ENCODE results near the gene COX6A1. TPM values are rescaled to one million over a fixed set of nuclear protein-coding genes. Genes with fewer than 3 reads are reported as not detected.

COX6A1 gene
- 258 TPM for total RNA-seq
- long read RNA-seq, transcript COX6A1-201 (3 exons, 572 nt): major isoform, 46 of 47 reads
- long read RNA-seq, partial matches to known transcripts: 1 of 47 reads
- long read RNA-seq, other reads (novel, unspliced or antisense): 0 of 47 reads

GRCh38 chr12:120437735-120438494 lies at the start of gene COX6A1:
TSS of gene COX6A1 (plus strand) at chr12:120438113. CDS start at chr12:120438127, 14 bp downstream.
- peak; percentile 99 for ATAC-seq
- H3K27me3 ChIP-seq: no peaks in the 10 kb centered on the region
- H3K27ac ChIP-seq: peak within 1 kb of the TSS; percentile 85

GRCh38 chr12:120388691-120389481 lies 49.0 kb upstream of the COX6A1 start:
- intact Hi-C loops (cut with DNase I): no loop called here
- Histone ChIP-seq H3K36me3 (no peaks in the 10 kb centered on the region), H3K27ac (no peak overlapping the region), H3K4me3 (no peak overlapping the region), H3K27me3 (peaks cover 22% of the 10 kb centered on the region), H3K9me3 (no peaks in the 10 kb centered on the region), H3K4me1 (no peaks in the 10 kb centered on the region)
- no peak for DNase-seq
- TF ChIP-seq CTCF (IDR thresholded peaks at IDR 0.05): no peak
- peak; percentile 49 for ATAC-seq

More at GRCh38 chr12:120437735-120438494, at the start of gene COX6A1:
- no peak for TF ChIP-seq CTCF (IDR thresholded peaks at IDR 0.05)
- intact Hi-C loops (cut with DNase I): no loop called here
- Histone ChIP-seq H3K36me3 (peaks cover 38% of the 10 kb centered on the region), H3K9me3 (no peaks in the 10 kb centered on the region), H3K4me3 (peak within 1 kb of the TSS; percentile 98), H3K4me1 (peaks cover 14% of the 10 kb centered on the region)
- peak; percentile 97 for DNase-seq

- Histone ChIP-seq H3K36me3 (no peaks in the 10 kb centered on the region), H3K27ac (no peak overlapping the region), H3K9me3 (no peaks in the 10 kb centered on the region), H3K4me1 (no peaks in the 10 kb centered on the region), H3K4me3 (no peak overlapping the region), H3K27me3 (peaks cover 25% of the 10 kb centered on the region)
- ATAC-seq (no peak), DNase-seq (no peak)
- TF ChIP-seq CTCF (IDR thresholded peaks at IDR 0.05): no peak
- intact Hi-C loops (cut with DNase I): no loop called here
These were observed 47.3 kb upstream of the COX6A1 start for GRCh38 chr12:120390540-120391120.

GRCh38 chr12:120394483-120395367 lies 43.2 kb upstream of the COX6A1 start:
- Histone ChIP-seq H3K4me1 (no peaks in the 10 kb centered on the region), H3K4me3 (no peak overlapping the region), H3K9me3 (no peaks in the 10 kb centered on the region), H3K36me3 (no peaks in the 10 kb centered on the region), H3K27ac (no peak overlapping the region), H3K27me3 (peaks cover 10% of the 10 kb centered on the region)
- DNase-seq: peak; percentile 82
- intact Hi-C loops (cut with DNase I): no loop called here
- peak; percentile 96 for ATAC-seq
- TF ChIP-seq CTCF (IDR thresholded peaks at IDR 0.05): no peak

Measured in upper lobe of right lung (tissue), 1 donor.